ENCODE data around the gene KRT86. TPM values are rescaled to one million over a fixed set of nuclear protein-coding genes. Genes with fewer than 3 reads are reported as not detected.

Gene KRT86
- polyA plus RNA-seq, 1 of the 3 experiments (the other 2 are of a cell fraction): 0.56 TPM

DNA sequence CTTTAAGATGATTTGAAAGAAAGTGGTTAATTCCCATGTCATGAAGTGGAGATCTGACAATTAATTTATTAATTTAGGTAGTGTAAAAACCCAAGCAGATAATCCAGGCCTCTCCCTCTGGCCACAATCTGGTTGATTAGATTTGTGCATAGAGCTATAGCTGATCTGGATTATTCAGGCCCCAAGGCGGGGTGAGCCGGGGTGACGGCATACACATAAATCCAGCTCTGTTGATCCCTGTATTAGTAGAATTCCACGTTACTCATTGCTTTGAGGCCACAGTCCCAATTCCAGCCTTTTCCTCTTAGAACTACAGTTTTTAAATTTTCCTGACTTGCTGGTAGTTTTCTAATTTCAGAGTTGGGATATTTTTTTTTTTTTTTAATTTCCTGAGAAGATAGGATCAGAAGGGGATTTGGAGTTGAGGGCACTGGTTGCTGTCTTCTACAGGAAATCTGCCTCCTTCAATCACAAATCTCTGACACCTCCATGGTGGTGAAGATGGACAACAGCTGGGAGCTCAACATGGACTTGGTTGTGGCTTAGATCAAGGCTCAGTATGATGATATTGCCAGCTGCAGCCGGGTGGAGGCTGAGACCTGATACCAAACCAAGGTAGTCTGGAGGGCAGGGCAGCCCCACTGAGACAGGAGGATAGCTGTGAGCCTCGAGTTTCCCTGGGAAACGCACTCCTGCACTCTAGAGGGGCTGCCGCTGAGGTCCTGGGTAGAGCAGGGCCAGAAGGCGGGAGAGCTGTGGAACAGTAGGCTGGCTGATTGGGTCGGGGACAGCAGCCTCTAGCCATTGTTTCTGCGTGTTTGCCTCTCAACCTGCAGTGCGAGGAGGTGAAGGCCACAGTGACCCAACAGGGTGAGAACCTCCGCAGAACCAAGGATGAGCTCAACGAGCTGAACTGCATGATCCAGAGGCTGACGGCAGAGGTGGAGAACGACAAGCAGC is 73.4 kb downstream of the KRT86 start:
- Histone ChIP-seq H2AFZ (ENCODE audit: low read depth) (no peak overlapping the region), H3K79me2 (ENCODE audit: insufficient read depth) (no peaks in the 10 kb centered on the region), H3K4me3 (ENCODE audit: low read depth in 2 of 2, low read length in 1 of 2) (no peak overlapping the region), H3K27ac (ENCODE audit: low read depth in 2 of 2, low read length in 1 of 2) (no peak overlapping the region), H3K9ac (no peak overlapping the region), H3F3A (replicated peaks; ENCODE audit: insufficient read depth) (no peaks in the 10 kb centered on the region), H3K9me2 (no peaks in the 10 kb centered on the region), H3K9me3 (no peaks in the 10 kb centered on the region), H4K20me1 (ENCODE audit: insufficient read depth) (no peaks in the 10 kb centered on the region), H3K36me3 (replicated peaks in 1 of 2; ENCODE audit: control insufficient read depth in 1 of 2, insufficient read depth in 2 of 2, low read length in 1 of 2) (no peaks in the 10 kb centered on the region), H3K4me1 (ENCODE audit: control insufficient read depth in 1 of 2, insufficient read depth in 2 of 2, low read depth in 1 of 2, low read length in 1 of 2) (no peaks in the 10 kb centered on the region), H3K27me3 (ENCODE audit: insufficient read depth) (peaks cover 21% of the 10 kb centered on the region), H3K4me2 (no peak overlapping the region)
- no peak for DNase-seq
- CTCF ChIA-PET: interaction anchor here (0.8 to 1.4 kb wide), 3 partner anchors 20 to 518 kb away, joined by 3 to 5 read pairs (median 3); no protein-coding TSS in a partner anchor
- POLR2A ChIA-PET: no interaction called here
- WGBS (ENCODE audit: low lambda C conversion rate): 56% methylated on average over 11 of the region's 16 CpGs
- TF ChIP-seq FOXJ3 (CRISPR knock-in tag; IDR thresholded peaks at IDR 0.05) (no peak), TAF1 (IDR thresholded peaks at IDR 0.05; ENCODE audit: borderline replicate concordance, low read depth, low read length) (no peak), RXRA (IDR thresholded peaks at IDR 0.05; ENCODE audit: borderline replicate concordance, low read depth) (no peak), ZBTB33 (IDR thresholded peaks at IDR 0.05; ENCODE audit: borderline replicate concordance, low read depth) (no peak), POLR2AphosphoS5 (IDR thresholded peaks at IDR 0.05; ENCODE audit: low read depth, low read length) (no peak)

- Histone ChIP-seq H3K27me3 (ENCODE audit: insufficient read depth) (peaks cover 25% of the 10 kb centered on the region), H3K9me2 (no peaks in the 10 kb centered on the region), H3K9ac (no peak overlapping the region), H3K36me3 (replicated peaks in 1 of 2; ENCODE audit: control insufficient read depth in 1 of 2, insufficient read depth in 2 of 2, low read length in 1 of 2) (no peaks in the 10 kb centered on the region), H4K20me1 (ENCODE audit: insufficient read depth) (no peaks in the 10 kb centered on the region), H3K4me2 (no peak overlapping the region), H3K4me1 (ENCODE audit: control insufficient read depth in 1 of 2, insufficient read depth in 2 of 2, low read depth in 1 of 2, low read length in 1 of 2) (no peaks in the 10 kb centered on the region; a peak in 1 of 4 replicates), H3K9me3 (no peaks in the 10 kb centered on the region), H3F3A (replicated peaks; ENCODE audit: insufficient read depth) (no peaks in the 10 kb centered on the region), H3K79me2 (ENCODE audit: insufficient read depth) (no peaks in the 10 kb centered on the region), H3K4me3 (ENCODE audit: low read depth in 2 of 2, low read length in 1 of 2) (no peak overlapping the region), H2AFZ (ENCODE audit: low read depth) (no peak overlapping the region), H3K27ac (ENCODE audit: low read depth in 2 of 2, low read length in 1 of 2) (no peak overlapping the region)
- DNase-seq: no peak
- ChIA-PET POLR2A (no interaction called here), CTCF (interaction anchor here (1.4 kb wide), 1 partner anchor 22 kb away, joined by 6 read pairs; no protein-coding TSS in a partner anchor)
- 27% methylated on average over 6 of the region's 6 CpGs for WGBS (ENCODE audit: low lambda C conversion rate)
- TF ChIP-seq NFIC (IDR thresholded peaks at IDR 0.05; ENCODE audit: borderline replicate concordance): no peak
- TF ChIP-seq POLR2AphosphoS5 (IDR thresholded peaks at IDR 0.05; ENCODE audit: low read depth, low read length): no peak
- TF ChIP-seq RXRA (IDR thresholded peaks at IDR 0.05; ENCODE audit: borderline replicate concordance, low read depth): no peak
- no peak for TF ChIP-seq TAF1 (IDR thresholded peaks at IDR 0.05; ENCODE audit: borderline replicate concordance, low read depth, low read length)
- TF ChIP-seq CHD2 (IDR thresholded peaks at IDR 0.05; ENCODE audit: low read length, partially characterized antibody): no peak
- TF ChIP-seq NRF1 (IDR thresholded peaks at IDR 0.05; ENCODE audit: low read depth, low read length): no peak
- no peak for TF ChIP-seq REST (IDR thresholded peaks at IDR 0.05; ENCODE audit: low read depth, low read length)
- no peak for TF ChIP-seq EP300 (IDR thresholded peaks at IDR 0.05; ENCODE audit: borderline replicate concordance in 1 of 2, low read depth in 1 of 2, low read length in 1 of 2)
- TF ChIP-seq, protein P1, sequence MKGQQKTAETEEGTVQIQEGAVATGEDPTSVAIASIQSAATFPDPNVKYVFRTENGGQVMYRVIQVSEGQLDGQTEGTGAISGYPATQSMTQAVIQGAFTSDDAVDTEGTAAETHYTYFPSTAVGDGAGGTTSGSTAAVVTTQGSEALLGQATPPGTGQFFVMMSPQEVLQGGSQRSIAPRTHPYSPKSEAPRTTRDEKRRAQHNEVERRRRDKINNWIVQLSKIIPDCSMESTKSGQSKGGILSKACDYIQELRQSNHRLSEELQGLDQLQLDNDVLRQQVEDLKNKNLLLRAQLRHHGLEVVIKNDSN (IDR thresholded peaks at IDR 0.05; ENCODE audit: borderline replicate concordance, low read depth): no peak
- no peak for TF ChIP-seq RAD21 (IDR thresholded peaks at IDR 0.05; ENCODE audit: low read length)
- TF ChIP-seq PBX3 (IDR thresholded peaks at IDR 0.05): peak; percentile 23; the same call in 1 of the 2 replicates
- no peak for TF ChIP-seq ZBTB33 (IDR thresholded peaks at IDR 0.05; ENCODE audit: borderline replicate concordance, low read depth)
- no peak for TF ChIP-seq FOSL2 (IDR thresholded peaks at IDR 0.05; ENCODE audit: borderline replicate concordance, low read depth)
Measured at GRCh38 chr12:52349196-52349595, 74.8 kb downstream of the KRT86 start.
